GM12878 (cell line): Measurements from ENCODE around the gene RTN4. TPM values are rescaled to one million over a fixed set of nuclear protein-coding genes. Genes with fewer than 3 reads are reported as not detected.

Experiments
- ATAC-seq: fragments of 200-7000 bp; cut with Tn5 transposase; 3 replicates; pipeline ENCODE4 v1.9.1; 2020; ENCODE audit warnings: mild to moderate bottlenecking, moderate library complexity
- BruUV-seq: library from RNA; stranded (reverse); fragments of 400-500 nt; replicated peaks from 2 replicates; lab custom pipeline; 2021; lab: Mats Ljungman, UMichigan
- CTCF ChIA-PET: fragments of 300-600 bp; sonication (Branson Sonifier 250); formaldehyde crosslinking; extraction: SDS; loops from one replicate; lab custom pipeline; 2021; ENCODE audit warnings: inconsistent platforms; lab: Yijun Ruan, JAX
- POLR2A ChIA-PET: fragments of 350-600 bp; formaldehyde crosslinking; extraction: SDS; loops from one replicate; lab custom pipeline; 2021; ENCODE audit warnings: inconsistent platforms; lab: Charles Lee
- RAD21 ChIA-PET: fragments of 300-600 bp; sonication (Branson Sonifier 250); formaldehyde crosslinking; loops from one replicate; lab custom pipeline; 2023; ENCODE audit warnings: antibody characterized with exemption; ENCODE audit not compliant: unreplicated experiment; lab: Charles Lee
- SMC1A ChIA-PET: fragments of 300-600 bp; sonication (Branson Sonifier 250); formaldehyde crosslinking; loops from one replicate; lab custom pipeline; 2023; ENCODE audit not compliant: unreplicated experiment, uncharacterized antibody; lab: Charles Lee
- DNase-seq: peaks from one replicate; pipeline ENCODE4 v3.0.0-alpha.2; 2011; ENCODE audit warnings: low read depth, low spot score
- FAIRE-seq: peaks from 3 replicates; lab custom pipeline; 2011; peaks lifted over from hg19 to GRCh38; lab: Jason Lieb, UNC
- H2AFZ ChIP-seq: 2 replicates; pipeline ENCODE4 v1.6.0; 2011; ENCODE audit warnings: low read depth, low read length, control low read depth; ENCODE audit not compliant: control insufficient read depth
- H3K27ac ChIP-seq: 2 replicates; pipeline ENCODE4 v1.5.1; 2011; ENCODE audit warnings: control low read depth; ENCODE audit not compliant: control insufficient read depth, insufficient read depth
- H3K27me3 ChIP-seq, 2 experiments: replicated peaks in 1 of 2; 2 replicates each; pipeline versions ENCODE4 v1.6.0 to v1.6.1; 2011; ENCODE audit warnings: low read length in 1 of 2; ENCODE audit not compliant: control insufficient read depth in 2 of 2, insufficient read depth in 2 of 2
- H3K36me3 ChIP-seq, 2 experiments: 2 replicates each; pipeline ENCODE4 v1.5.1; 2011; ENCODE audit warnings: low read length in 1 of 2; ENCODE audit not compliant: control insufficient read depth in 2 of 2, insufficient read depth in 2 of 2
- H3K4me1 ChIP-seq: 2 replicates; pipeline ENCODE4 v1.6.1; 2011; ENCODE audit warnings: mild to moderate bottlenecking, low read length, moderate library complexity, mixed read lengths; ENCODE audit not compliant: control insufficient read depth, insufficient read depth
- H3K4me2 ChIP-seq: 2 replicates; pipeline ENCODE4 v1.6.0; 2011; ENCODE audit warnings: control low read depth; ENCODE audit not compliant: control insufficient read depth, insufficient read depth
- H3K4me3 ChIP-seq: fragments of 200-600 bp; sonication (generic); 2 replicates; pipeline ENCODE4 v1.5.1; 2016
- H3K79me2 ChIP-seq: 2 replicates; pipeline ENCODE4 v1.6.0; 2011; ENCODE audit warnings: low read length; ENCODE audit not compliant: control insufficient read depth, insufficient read depth
- H3K9ac ChIP-seq: 2 replicates; pipeline ENCODE4 v1.8.0; 2011; ENCODE audit warnings: low read length, control low read depth, mixed read lengths; ENCODE audit not compliant: control insufficient read depth, insufficient read depth
- H3K9me3 ChIP-seq: replicated peaks from 3 replicates; pipeline ENCODE4 v1.5.1; 2011; ENCODE audit warnings: mild to moderate bottlenecking, low read length; ENCODE audit not compliant: control insufficient read depth, insufficient read depth
- H4K20me1 ChIP-seq: 2 replicates; pipeline ENCODE4 v1.6.0; 2011; ENCODE audit not compliant: control insufficient read depth, insufficient read depth
- BHLHE40 ChIP-seq, 2 experiments: fragments of 450-650 bp in 1 of 2; IDR thresholded peaks; 2 replicates each; pipeline ENCODE4 v1.6.1; 2011 to 2017; ENCODE audit warnings: low read depth in 2 of 2, borderline replicate concordance in 1 of 2, improper control_type of control experiment in 1 of 2, low read length in 1 of 2, mild to moderate bottlenecking in 1 of 2
- CBX3 ChIP-seq: fragments of 200-600 bp; sonication (generic); IDR thresholded peaks from 2 replicates; pipeline ENCODE4 v1.6.1; 2016; ENCODE audit warnings: low read depth, borderline replicate concordance
- WGBS: methylation state at CpG from one replicate; pipeline ENCODE4 v1.1.6; 2016; ENCODE audit warnings: low lambda C conversion rate; ENCODE audit not compliant: insufficient replicate concordance, insufficient coverage; ENCODE audit errors: missing lambda C conversion rate; 5-methylcytosine and 5-hydroxymethylcytosine counted together
- in situ Hi-C: fragments of 300-500 bp; cut with MboI; formaldehyde crosslinking; loops from 9 replicates; pipeline ENCODE4 v1.14.3; 2018; ENCODE audit warnings: mixed read lengths
- intact Hi-C: fragments of 100-400 bp; cut with micrococcal nuclease; formaldehyde crosslinking; loops from one replicate; pipeline ENCODE4 v1.14.2; 2022; ENCODE audit not compliant: unreplicated experiment
- polyA plus RNA-seq, 11 experiments: library from polyadenylated mRNA; depleted of rRNA in 4 of 11; unstranded in 6 of 11; stranded (reverse) in 5 of 11; fragments of >200 nt; fragmentation: Nextera tagmentation in 4 of 11; fragmentation: Illumina TruSeq in 1 of 11; extraction: Ambion mirVana in 4 of 11; extraction: Trizol in 1 of 11; gene quantifications; 1 replicate in 1 of 11; 2 replicates in 10 of 11; pipeline versions ENCODE4 v1.2.1 to v1.2.3, GENCODE V29; 2011 to 2016; ENCODE audit warnings: inconsistent platforms in 2 of 11, missing spikeins in 2 of 11, low read depth in 1 of 11
- total RNA-seq, 4 experiments: library from RNA; depleted of rRNA in 3 of 4; stranded (reverse); fragments of >200 nt in 3 of 4; fragmentation: Illumina TruSeq in 1 of 4; extraction: Trizol in 1 of 4; gene quantifications; 2 replicates each; pipeline versions ENCODE4 v1.2.1 to v1.2.3, GENCODE V29; 2013 to 2021

Gene RTN4
- total and polyA plus RNA-seq, 10 of the 15 experiments (the other 5 are each of a cell fraction or from before 2014, with no cell fraction given), result 56.0 to 133 (median 83.3) TPM

GRCh38 chr2:54969295-54969939 is 80.8 kb downstream of the RTN4 start (continued):
- no peak for TF ChIP-seq BHLHE40 (IDR thresholded peaks at IDR 0.05; ENCODE audit: borderline replicate concordance in 1 of 2, low read depth in 2 of 2, low read length in 1 of 2)

- TF ChIP-seq CBX3, result no peak
- TF ChIP-seq, all 136 proteins: peak for 0
- ChIA-PET SMC1A (interaction anchor here (0.9 to 1.0 kb wide), 2 partner anchors 11 to 31 kb away, joined by 3 to 4 read pairs; no protein-coding TSS in a partner anchor), RAD21 (no interaction called here), CTCF (interaction anchor here (0.9 to 1.5 kb wide), 3 partner anchors 16 to 303 kb away, joined by 3 read pairs; no protein-coding TSS in a partner anchor), POLR2A (no interaction called here)
- no peak for FAIRE-seq
- Histone ChIP-seq H3K9me3 (no peaks in the 10 kb centered on the region), H3K79me2 (no peaks in the 10 kb centered on the region), H3K36me3 (peaks cover 1 to 12% of the 10 kb centered on the region in 2 experiments; a peak in 3 of 4 replicates), H2AFZ (no peak overlapping the region), H3K27ac (no peak overlapping the region), H3K4me3 (no peak overlapping the region), H3K4me2 (no peak overlapping the region), H4K20me1 (no peaks in the 10 kb centered on the region), H3K9ac (no peak overlapping the region), H3K27me3 (no peaks in the 10 kb centered on the region), H3K4me1 (no peaks in the 10 kb centered on the region; the same call in 1 of the 2 replicates)
- ATAC-seq, result no peak
- BruUV-seq, result no TSS peak
- in situ Hi-C loops (no loop called here), intact Hi-C loops (no loop called here)
- no peak for DNase-seq
- 98% methylated on average over 10 of the region's 10 CpGs for WGBS
Observed at GRCh38 chr2:54968561-54969218, 81.6 kb downstream of the RTN4 start.
